ENCODE results near the gene SLC37A2.

DNA sequence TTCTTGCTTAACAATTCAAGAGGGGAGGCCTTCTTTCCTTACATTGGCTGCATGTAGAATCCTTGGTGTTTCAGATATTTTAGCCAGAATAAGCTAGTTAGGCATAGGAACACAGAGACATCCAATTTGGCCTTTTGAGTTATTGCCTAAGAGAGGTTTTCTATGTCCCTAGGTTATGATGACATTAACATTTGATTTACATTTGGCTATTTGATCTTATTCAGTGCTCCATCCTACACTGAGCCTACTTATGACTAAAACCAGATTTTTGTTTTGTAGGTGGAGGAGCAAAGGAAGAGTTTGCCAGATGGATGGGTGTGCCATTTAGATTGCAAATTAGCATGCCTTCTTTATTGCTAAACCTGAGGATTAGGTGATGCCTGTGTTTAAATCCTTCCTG is 11.1 kb upstream of the SLC37A2 start:
- no peak for TF ChIP-seq EZH2 (IDR thresholded peaks at IDR 0.05; ENCODE audit: low read length)
- TF ChIP-seq, protein P1, sequence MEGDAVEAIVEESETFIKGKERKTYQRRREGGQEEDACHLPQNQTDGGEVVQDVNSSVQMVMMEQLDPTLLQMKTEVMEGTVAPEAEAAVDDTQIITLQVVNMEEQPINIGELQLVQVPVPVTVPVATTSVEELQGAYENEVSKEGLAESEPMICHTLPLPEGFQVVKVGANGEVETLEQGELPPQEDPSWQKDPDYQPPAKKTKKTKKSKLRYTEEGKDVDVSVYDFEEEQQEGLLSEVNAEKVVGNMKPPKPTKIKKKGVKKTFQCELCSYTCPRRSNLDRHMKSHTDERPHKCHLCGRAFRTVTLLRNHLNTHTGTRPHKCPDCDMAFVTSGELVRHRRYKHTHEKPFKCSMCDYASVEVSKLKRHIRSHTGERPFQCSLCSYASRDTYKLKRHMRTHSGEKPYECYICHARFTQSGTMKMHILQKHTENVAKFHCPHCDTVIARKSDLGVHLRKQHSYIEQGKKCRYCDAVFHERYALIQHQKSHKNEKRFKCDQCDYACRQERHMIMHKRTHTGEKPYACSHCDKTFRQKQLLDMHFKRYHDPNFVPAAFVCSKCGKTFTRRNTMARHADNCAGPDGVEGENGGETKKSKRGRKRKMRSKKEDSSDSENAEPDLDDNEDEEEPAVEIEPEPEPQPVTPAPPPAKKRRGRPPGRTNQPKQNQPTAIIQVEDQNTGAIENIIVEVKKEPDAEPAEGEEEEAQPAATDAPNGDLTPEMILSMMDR (optimal IDR thresholded peaks at IDR 0.05 in 1 of 3, IDR thresholded peaks at IDR 0.05 in 1 of 3, conservative IDR thresholded peaks at IDR 0.05 in 1 of 3; ENCODE audit: extremely low read depth in 1 of 3, insufficient read depth in 2 of 3, low read length in 3 of 3): no peak

Data from keratinocyte (primary cell).